ENCODE measurements around the gene EHMT2.
A peak's percentile ranks its signal among the peaks of the same experiment; 100 is the strongest.
"Not testable (repeated sequence)": the region's sequence is repeated elsewhere in the genome, so short reads cannot be mapped to it uniquely, and the experiment has no call there.

EHMT2 gene

DNA sequence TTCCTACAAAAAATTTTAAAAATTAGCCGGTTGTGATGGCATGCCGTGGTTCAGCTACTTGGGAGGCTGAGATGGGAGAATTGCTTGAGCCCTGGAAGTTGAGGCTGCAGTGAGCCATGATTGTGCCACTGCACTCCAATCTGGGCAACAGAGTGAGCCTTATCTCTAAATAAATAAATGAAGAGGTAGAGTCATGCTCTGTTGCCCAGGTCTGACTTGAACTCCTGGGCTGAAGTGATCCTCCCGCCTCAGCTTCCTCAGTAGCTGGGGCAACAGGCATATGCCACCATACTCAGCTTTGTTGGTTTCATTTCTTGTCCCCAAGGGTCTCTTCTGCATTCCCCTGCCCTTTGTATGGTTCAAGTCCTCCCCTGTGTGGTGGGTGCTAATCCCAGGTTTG lies 53.0 kb downstream of the EHMT2 start:
- DNase-seq, result no peak

DNA sequence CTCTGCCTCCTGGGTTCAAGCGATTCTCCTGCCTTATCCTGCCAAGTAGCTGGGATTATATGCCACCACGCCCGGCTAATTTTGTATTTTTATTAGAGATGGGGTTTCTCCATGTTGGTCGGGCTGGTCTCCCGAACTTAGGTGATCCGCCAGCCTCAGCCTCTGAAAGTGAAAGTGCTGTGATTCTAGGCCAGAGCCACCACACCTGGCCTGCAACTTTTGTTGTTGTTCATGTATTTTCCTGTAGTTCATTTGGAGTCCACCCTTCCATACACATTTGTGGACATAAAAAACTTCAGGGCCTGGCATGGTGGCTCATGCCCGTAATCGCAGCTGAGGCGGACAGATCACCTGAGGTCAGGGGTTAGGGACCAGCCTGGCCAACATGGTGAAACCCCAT lies 55.4 kb downstream of the EHMT2 start:
- DNase-seq, result no peak

GRCh38 chr6:31839779-31840126 lies 57.7 kb downstream of the EHMT2 start:
- not testable (repeated sequence) for DNase-seq

GRCh38 chr6:31838968-31839367 lies 58.5 kb downstream of the EHMT2 start:
- no peak for DNase-seq

DNA sequence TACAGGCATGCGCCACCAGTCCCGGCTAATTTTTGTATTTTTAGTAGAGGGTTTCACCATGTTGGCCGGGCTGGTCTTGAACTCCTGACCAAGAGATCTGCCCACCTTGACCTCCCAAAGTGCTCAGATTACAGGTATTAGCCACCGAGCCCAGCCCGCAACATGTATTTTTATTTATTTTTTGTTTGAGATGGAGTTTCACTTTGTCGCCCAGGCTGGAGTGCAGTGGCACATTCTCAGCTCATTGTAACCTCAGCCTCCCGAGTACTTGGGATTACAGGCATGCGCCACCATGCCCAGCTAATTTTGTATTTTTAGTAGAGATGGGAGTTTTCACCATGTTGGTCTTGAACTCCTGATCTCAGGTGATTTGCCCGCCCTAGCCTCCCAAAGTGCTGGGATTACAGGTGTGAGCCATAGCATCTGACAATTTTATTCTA lies 59.4 kb downstream of the EHMT2 start:
- DNase-seq, result not testable (repeated sequence)

- no peak for DNase-seq
Measured at GRCh38 chr6:31837369-31838113, 60.0 kb downstream of the EHMT2 start.

DNA sequence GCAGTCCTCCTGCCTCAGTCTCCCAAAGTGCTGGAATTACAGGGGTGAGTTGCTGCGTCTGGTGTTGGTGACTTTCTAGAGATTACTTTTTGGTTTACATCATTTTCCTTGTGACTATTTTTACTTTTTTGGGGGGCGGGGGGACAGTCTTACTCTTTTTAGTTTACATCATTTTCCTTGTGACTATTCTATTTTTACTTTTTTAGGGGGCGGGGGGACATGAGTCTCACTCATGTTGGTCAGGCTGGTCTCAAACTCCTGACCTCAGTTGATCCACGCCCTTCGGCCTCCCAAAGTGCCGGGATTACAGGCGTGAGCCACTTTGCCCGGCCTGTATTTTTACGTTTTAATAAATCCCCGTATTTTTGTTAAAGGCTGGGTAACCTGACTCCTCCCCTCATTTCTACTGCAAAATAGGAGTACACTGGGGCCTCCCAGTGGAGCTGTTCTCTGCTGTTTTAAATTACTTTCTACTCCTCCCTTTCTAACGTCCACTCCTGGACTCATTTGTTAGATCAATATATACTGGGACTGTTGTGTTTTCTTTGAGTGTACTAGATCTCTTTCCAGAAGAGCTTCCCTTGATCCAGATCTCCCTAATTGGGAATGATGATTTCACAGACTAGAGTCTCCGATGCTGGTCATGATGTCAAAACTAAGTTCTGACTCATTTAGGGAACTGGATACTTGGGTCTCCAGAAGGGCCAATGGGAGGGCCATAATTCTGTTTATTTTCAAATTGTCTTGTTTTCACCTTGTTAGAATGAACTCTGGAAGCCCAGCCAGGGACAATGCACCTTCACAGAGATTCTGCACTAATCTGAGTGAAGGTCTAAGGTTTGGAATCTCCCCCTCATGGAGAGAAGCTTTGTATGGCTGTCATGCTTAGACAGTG lies 60.8 kb downstream of the EHMT2 start:
- no peak for DNase-seq

DNA sequence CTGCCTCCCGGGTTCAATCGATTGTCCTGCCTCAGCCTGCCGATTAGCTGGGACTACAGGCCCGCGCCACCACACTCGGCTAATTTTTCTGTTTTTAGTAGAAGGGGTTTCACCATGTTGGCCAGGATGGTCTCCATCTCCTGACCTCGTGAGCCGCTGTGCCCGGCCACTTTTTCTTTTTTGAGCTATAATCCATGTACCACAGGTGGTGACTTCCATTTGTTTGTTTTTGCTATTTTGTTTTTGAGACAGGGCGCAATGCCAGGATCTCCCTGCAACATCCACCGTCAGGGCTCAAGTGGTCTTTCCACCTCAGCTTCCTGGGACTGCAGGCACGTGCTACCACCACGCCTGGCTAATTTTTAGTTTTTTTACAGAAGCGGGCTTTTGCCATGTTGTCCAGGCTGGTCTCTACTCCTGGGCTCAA lies 61.4 kb downstream of the EHMT2 start:
- DNase-seq, result no peak

DNA sequence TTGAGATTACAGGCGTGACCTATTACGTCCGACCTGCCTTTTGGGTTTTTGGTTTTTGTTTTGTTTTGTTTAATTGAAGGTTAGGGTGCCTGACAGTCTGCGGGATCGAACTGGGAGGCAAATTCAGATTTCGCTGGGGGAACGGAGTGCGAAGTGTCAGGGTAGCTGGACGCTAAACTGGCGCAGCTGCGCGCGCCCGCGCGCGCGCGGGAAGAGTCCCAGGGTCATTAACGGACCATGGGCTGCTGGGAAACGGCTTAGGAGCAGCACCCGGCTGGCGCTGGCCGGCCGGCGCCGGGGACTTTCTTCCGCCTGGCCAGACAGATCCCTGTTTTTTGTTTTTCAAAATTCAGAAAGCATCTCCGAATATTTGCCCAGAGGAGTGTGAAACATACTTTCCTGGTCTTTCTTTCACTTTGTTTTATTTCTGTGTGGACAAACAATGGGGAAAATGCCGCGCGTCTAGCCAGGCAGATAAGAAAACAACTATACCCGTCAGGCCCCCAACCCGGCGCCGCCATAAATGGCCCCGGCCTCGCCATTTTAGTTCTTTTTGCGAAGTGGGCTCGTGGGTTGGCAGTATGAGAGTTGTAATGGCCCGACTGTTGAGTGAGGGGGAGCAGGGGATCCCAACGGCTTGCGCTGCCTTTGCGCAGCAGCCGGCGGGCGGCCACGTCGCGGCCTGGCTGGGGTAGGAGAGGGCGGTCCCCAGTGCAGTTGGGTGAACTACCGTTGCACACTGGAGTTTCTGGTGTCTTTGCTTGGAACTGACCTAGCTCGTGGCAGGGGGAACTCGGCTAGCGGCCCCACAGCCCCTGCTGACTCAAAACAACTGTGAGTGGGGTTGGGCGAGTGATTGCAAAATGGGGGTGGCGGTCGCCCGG lies 62.9 kb downstream of the EHMT2 start:
- peak in 55 of 56 donors; percentile 26 to 93 (median 82) for DNase-seq

GRCh38 chr6:31831350-31832215 lies 65.9 kb downstream of the EHMT2 start:
- DNase-seq, result peak in 6 of 56 donors; percentile 9 to 54 (median 40)

GRCh38 chr6:31830886-31831335 lies 66.6 kb downstream of the EHMT2 start:
- DNase-seq, result peak in 8 of 56 donors; percentile 13 to 68 (median 46)

Measured in nucleus accumbens (tissue), 56 donors.